ENCODE measurements around the gene SLC49A4. TPM values are rescaled to one million over a fixed set of nuclear protein-coding genes. Genes with fewer than 3 reads are reported as not detected.

The SLC49A4 gene
- total RNA-seq, 1 experiment from 2014 or later, result 24.3 TPM

DNA sequence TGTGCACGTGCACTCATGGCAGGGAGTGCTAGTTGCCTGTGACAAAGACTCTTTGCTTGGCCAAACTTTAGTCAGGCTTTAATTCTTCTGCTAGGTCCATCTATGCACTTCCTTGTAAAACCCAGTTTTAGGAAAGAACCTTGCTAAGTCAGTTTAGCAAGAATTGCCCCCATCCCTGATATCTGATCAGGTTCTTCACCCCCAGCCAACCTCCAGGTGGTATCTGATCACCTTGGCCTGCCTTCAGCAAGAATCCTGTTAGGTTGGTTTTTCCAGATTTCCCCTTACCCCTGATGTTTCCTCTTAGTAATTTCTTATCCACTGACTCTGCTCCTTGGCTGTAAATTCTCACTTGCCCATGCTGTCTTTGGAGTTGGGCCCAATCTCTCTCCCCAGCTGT, 9.6 kb upstream of the SLC49A4 start:
- DNase-seq (ENCODE audit: low read depth), result no peak

DNA sequence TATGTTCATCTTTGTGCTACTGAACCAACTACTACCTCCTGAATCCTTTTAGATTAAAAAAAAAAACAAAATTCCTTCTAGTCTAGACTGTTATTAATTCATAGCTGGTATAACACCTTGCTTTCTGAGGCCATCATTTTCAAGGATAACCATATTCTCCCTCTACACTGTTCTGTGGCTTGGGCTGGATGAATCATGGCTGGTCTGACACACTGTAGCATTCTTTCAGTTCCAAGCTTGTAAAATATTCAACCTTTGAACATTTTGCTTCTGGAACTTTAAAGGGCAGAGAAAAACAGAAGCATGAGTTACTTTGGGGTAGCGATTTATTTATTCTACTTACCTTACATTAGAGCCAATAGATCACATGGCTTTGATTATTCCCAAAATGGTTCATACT, 8.8 kb upstream of the SLC49A4 start:
- peak; percentile 77 for DNase-seq (ENCODE audit: low read depth)

DNA sequence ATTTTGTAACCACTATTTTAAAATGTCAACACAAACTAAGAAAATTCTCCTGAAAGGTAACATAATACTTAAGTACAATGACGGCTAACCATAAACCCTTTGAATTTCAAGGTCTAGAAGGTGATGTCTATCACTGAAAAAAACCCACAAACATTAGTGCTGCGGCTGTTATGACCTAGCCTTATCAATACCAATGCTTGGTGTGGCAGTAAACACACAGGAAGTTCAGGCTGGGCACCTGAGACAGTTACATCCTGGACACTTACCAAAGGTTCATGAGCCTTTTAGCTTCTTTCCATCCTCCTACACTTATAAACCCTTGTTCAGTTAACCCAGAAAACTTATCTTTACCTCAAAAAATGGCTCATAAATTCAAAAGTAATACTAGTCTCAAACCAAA, 7.0 kb upstream of the SLC49A4 start:
- no peak for DNase-seq (ENCODE audit: low read depth)

DNA sequence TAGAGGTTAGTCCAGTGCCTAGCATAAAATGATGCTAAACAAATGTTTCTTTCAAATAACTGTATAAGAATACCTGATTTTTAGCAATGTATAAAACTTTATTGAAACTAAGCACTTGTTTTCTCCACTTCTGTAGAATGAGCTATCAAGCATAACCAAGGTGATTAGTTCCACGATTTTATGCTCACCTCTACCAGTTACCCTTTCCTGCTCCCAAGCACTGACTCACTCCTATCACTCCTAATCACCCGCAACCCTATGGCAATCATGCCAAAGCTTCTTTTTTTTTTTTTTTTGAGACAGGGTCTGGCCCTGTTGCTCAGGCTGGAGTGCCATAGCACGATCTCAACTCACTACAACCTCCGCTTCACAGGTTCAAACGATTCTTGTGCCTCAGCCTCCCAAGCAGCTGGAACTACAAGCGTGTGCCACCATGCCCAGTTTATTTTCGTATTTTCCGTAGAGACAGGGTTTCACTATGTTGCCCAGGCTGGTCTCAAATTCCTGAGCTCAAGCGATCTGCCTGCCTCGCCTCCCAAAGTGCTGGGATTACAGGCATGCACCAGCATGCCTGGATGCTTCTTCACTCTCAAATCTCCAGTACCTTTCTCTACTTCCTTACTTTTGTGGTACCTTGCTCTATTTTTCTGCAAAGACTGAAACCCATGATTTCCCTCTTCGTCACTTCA, 5.1 kb upstream of the SLC49A4 start:
- no peak for DNase-seq (ENCODE audit: low read depth)

DNA sequence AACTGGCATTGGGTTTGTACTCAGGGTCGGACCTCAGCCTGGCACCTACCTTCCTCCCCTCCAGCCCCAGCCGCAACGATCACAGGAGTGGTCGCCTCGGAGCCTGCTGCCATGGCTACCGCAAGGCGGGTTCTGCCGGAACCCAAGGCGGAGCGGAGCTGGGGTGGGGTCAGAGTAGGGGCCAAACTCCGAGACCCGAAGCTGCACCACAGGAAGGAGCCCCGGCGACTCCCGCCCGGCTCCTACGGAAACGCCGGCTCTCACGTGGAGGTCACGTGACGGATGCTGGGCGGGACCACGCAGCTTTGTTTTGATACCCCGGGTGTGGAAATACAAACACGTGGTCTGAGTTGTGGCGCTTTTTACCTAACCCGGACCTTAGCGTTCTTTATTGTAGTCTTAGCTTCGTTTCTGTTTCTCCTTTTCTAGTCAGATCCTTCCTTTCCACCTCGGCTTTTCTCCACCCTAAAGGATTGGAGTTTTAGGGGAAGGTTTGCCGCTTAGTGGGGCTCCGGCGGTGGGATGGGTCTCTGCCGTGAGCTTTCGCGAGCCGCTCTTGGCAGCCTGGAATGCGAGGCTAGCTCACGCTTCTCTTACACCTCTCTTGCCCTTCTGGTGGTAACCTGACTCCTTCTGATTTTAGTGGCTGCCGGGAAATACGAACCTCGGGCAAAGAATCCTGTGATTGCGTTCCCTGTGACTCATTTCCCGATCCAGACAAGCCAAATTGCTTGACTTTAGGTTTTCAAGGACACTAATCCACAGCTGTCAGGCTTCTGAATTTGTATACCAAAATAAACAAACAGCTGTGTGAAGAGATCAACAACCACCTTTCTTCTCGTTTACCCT, 1.1 kb upstream of the SLC49A4 start, which contains the start of gene HSPBAP1:
Gene HSPBAP1 (minus strand): TSS at position 264 of the 849 bp plus-strand sequence. CDS start 151 bp downstream, at position 113.
- peak; percentile 96 for DNase-seq (ENCODE audit: low read depth)

DNA sequence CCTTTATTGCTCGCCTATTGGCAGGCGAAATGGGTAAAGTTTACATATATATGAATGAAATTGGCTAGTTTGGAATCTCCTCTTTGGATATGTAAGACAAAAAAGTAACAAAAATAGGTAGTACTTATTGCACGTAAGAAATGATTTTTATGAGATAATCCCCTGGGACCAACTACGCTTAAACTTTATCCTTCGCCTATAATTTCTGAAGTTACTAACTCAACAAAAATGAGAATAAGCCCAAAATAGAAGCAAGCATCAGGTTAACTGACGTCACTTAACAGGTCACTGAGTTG, 438 bp upstream of the SLC49A4 start:
- no peak for DNase-seq (ENCODE audit: low read depth)

DNA sequence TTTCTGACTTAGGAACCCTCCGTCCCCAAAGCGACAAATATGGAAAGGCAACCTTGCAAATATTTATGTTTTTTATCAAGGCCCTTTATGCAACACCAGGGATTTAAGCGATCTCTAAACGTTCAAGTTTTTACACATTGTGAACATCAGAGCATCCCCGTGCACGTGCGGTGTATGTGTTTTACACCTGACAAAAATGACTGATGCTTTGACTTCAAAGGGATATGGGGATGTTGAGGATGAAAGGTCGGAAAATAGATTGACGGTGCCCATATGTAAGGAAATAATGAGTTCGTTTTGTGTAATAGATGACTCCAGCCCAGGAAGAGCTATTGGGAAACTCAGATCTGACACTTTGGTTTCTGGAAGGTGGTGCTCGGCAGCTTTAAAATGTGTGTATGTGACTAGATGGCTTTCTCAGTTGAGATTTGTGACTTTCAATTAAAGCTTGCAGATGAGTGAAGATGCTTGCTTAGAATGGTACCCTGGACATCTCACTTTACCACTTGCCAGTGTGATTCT, 866 bp downstream of the SLC49A4 start:
- no peak for DNase-seq (ENCODE audit: low read depth)

DNA sequence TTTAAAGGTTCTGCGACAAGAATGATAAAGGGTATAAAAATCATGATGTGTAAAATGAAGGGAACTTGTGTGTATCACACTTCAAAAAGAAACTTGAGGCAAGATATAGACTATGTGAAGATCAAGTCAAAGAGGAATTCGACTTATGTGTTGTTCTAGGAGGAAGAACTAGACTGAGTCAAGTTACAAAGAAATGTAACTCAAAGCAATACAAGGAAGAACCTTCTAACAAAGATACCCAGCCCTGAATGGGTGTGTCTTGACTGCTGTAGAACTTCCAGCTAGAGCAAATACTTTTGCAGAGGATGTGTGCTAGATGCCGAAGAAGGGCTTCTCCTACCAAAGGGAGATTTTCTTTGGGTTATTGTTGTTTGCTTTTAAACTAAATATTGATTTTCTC, 2.4 kb downstream of the SLC49A4 start:
- DNase-seq (ENCODE audit: low read depth), result no peak

DNA sequence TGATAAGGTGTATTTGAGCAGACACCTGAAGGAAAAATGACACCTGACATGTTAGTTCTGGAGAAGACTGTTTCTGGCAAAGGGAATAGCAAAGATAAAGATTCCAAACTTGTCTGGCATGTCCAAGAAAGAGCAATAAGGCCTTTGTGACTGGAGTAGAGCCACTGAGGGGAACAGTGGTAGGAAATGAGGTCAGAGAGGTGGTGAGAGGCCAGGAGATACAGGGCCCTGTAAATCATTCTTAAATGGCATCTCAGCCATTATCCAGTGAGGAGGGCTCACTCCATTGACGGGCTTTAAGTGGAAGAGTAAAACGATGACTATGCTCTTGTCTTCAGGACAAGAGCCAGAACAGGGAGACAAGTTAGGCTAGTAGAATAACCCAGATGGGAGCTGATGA, 4.5 kb downstream of the SLC49A4 start:
- DNase-seq (ENCODE audit: low read depth), result no peak

DNA sequence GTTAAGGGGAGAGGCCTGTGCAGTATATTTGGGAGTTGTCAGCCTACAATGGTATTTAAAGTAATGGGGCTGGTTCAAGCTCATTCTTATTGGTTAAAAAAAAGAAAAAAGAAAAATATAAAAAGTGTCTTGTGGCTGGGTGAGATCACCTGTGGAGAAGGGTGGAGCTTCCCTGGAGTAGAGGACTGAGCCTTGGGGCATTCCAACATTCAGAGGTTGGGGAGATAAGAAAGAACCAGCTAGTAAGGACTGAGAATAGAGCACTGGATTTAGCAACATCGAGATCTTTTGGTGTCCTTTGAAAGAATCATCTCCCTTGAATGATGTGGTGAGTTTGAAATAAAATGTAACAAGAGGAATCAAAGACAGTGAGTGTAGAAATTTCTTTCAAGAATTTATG, 5.2 kb downstream of the SLC49A4 start:
- no peak for DNase-seq (ENCODE audit: low read depth)

DNA sequence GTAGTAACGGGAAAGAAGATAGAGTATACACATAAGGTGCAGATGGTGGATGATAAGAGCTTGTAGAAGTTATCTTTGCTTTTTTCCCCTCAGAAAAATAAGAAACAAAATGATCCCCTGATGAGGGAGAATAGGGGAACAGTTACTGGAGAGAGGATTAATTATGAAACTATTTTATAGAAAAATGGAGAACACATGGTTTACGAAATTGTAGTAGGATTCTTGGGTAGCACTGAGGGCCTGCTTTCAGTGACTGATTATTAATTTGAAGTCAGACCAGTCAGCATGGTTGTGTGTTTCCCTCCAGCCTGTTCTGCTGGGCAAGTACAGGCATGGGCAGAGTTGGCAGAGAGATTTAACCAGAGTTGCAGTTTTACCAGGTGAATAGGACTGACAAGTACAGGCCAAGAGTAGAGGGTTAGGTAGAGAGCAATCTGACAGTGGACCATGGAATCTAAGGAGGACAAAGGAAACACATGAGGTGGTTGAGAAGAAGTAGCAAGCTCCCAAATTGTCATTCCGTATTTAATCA, 5.9 kb downstream of the SLC49A4 start:
- no peak for DNase-seq (ENCODE audit: low read depth)

DNA sequence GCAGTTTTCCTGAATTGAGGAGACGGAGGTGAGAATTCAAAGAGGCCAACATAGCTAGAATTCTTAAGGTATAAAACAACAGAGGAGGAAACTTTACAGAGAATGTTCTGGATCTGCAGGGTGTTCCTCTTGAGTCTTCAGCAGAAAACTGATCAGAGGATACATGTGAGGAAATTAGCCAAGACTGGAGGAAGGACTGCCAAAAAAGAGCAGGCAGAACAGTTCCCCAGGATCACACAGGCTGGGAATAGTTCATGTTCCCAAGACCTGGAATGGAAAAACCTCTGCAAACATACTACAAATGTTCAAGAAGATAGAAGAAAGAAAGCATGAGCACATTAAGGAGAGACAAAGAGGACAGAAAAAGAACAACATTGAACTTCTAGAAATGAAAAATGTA, 7.5 kb downstream of the SLC49A4 start:
- DNase-seq (ENCODE audit: low read depth), result no peak

DNA sequence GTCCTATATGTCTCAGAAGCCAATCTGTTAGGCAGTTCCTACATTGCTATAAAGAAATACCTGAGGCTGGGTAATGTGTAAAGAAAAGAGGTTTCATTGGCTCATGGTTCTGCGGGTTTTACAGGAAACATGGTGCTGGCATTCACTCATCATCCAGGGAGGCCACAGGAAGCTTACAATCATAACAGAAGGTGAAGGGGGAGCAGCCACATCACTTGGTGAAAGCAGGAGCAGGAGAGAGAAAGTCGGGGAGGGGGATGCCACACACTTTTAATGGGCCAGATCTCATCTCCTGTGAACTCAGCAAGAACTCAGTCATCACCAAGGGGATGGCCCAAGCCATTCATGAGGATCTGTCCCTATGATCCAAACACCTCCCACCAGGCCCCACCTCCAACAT, 9.1 kb downstream of the SLC49A4 start:
- no peak for DNase-seq (ENCODE audit: low read depth)

DNA sequence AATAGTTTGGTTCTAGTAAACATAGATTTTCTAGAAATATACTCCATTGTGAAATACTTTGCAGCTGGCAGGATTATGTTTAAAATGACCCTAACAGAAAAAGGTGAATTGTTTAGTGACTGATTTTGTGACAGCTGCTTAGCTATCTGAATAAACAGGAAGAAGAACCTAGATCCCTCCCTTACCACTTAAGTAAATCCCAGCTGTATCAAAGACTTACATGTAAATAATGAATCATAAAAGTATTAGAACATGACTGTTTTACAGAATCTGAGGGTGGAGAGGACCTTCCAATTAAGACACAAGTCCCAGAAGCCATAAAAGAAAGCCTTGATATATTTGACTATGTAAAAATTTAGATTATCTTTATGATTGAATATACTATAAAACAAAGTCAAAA, 15.9 kb downstream of the SLC49A4 start:
- no peak for DNase-seq (ENCODE audit: low read depth)

DNA sequence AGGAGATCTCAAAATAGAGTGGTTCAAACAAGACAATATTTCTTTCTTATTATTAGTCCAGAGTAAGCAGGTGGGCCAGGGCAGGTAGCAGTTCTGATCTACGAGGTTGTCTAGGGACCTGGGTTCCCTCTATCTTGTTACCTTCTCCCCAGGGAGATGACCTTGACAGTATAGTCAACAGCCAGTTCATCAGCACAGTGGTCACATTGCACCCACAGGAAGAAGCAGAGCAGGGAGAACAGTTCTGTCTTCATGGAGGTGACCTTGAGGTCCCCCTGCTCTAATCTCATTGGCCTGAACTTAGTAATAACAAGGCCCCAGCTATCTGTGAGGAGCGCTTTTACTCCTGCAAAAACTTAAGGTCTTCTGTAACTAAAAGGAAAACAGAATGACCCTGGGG, 21.7 kb downstream of the SLC49A4 start:
- DNase-seq (ENCODE audit: low read depth), result no peak

DNA sequence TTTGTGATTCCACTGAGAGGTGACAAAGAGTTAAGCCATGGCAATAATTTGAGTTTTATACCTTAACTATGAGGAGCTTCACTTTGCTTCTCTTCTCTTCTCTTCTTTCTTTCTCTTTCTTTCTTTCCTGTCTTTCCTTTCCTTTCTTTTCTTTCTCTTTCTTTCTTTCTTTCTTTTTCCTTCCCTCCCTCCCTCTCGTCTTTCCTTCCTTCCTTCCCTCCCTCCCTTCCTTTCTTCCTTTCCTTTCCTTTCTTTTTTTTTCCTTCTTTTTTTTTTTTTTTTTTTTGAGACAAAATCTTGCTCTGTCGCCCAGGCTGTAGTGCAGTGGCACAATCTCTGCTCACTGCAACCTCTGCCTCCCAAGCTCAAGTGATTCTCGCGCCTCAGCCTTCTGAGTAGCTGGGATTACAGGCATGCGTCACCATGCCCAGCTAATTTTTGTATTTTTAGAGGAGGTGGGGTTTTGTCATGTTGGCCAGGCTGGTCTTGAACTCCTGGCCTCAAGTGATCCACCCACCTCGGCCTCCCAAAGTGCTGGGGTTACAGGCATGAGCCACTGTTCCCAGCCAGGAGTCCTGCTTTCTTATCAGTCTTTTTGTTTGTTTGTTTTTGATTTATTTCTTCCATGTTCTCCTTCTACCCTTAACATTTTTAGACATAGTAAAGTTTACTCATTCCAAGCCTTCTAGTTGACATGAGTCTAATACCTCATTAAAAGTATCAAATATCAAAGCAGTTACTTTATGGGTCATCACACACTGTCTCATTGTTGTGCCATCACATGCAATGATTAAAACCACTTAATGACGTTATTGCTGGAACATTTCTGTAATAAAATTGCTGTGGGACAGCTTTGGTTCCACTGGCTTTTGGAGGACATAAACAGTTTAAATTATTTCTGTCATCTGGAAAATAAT, 29.9 kb downstream of the SLC49A4 start:
- peak; percentile 69 for DNase-seq (ENCODE audit: low read depth)

DNA sequence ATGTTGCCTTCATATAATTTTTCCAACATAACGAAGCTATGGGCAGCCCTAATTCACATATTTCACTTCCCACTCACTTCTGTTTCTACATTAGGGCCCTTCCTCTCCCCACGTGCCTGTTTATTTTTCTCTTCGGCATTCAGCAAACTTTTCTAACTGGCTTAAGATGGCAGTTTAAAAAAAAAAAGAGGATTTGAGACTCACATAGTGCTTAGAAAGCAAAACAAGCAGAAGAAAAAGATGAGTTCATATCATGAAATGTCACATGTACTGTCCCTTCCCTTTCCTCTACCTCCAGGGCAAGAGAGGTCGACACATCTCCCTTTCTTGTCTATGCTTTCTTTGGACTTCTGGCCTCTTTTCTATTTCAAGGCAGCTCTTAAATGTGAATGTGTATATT, 30.6 kb downstream of the SLC49A4 start:
- DNase-seq (ENCODE audit: low read depth), result no peak

DNA sequence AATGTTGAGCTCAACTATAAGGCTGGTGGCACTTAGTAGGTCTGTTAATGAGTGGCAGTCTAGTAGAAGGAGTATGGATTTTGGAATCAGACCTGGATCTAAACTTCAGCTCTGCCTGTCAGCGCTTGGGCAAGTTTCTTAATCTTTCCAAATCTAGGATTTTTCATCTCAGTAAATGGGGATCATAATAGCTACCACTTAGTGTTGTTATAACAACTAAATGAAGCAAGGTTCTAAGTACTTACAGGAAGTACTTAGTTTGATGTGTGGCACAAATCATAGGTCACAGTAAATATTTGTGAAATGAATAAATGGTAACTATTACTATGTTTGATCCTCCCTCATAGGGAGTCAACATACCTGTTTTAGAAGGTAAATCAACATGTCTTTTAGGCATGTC, 31.4 kb downstream of the SLC49A4 start:
- no peak for DNase-seq (ENCODE audit: low read depth)

DNA sequence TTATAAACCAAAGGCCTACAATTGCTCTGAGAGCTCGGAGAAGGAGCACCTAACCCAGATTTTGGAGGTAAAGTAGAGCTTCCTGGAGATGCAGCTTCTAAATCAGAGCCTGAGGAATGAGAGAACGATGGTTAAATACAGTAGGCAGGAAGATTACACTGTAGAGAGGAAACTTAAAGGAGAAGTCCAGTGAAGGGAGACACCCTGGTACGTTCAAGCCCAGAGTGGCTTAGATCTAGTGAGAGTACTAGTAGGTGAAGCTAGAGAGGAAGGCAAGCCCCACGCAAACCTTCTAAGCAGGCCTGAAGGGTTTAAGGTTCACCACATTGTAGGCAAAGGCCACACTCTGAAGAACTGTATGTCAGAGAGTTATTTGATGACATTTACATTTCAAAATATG, 33.4 kb downstream of the SLC49A4 start:
- no peak for DNase-seq (ENCODE audit: low read depth)

DNA sequence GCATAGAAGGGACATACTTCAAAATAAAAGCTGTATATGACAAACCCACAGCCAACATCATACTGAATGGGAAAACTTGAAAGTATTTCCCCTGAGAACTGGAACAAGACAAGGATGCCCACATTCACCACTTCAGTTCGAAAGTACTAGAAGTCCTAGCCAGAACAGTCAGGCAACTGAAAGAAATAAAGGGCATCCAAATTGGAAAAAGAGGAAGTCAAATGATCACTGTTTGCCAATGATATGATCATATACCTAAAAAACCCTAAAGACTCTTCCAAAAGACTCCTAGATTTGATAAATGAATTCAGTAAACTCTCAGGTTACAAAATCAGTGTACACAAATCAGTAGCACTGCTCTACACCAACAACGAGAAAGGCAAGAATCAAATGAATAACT, 40.7 kb downstream of the SLC49A4 start:
- no peak for DNase-seq (ENCODE audit: low read depth)

DNA sequence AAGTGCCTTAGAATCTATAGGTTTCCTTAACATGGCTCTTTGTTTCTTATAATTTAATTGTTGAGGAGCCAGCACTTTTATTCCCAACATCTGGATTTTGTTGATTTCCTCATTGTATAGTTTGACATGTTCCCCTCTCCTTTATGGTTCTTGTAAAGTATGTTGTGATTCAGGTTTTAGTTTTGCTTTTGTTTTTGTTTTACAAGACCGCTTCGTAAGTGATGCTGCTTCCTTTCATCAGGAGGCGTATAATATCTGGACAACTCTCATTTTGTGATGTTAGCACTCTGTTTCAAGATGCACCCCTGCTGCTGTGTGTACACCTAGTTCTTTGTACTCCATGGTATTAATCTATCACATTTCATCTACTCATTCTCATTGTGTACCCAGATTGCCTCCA, 48.7 kb downstream of the SLC49A4 start:
- DNase-seq (ENCODE audit: low read depth), result no peak

DNA sequence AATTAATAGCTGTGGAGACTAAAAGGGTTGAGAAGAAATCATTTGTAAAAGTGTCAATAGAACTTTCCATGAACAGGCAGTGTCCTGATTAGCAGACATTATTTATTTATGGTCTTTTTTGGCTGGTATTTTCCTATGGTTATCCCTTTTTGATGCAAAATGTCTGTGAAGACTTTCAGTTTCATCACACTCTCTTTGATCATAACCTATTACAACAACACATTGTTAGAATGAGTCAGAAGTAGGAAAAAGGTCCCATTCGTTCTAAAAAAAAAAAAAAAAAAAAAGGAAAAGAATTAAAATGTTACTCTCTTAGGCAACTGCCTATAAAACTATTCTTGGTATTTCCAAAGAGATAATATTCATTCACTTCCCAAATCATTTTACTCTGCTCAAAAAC, 62.1 kb downstream of the SLC49A4 start:
- DNase-seq (ENCODE audit: low read depth), result no peak

Data from HT1080 (cell line).